NT2/D1 (cell line): ENCODE data around the gene NUTF2.

Source experiments
- SUZ12 ChIP-seq: IDR thresholded peaks from 2 replicates; pipeline ENCODE4 v1.6.1; 2011; ENCODE audit not compliant: insufficient read length, insufficient read depth; ENCODE audit errors: extremely low read depth
- YY1 ChIP-seq: IDR thresholded peaks from 2 replicates; pipeline ENCODE4 v1.6.1; 2011; ENCODE audit not compliant: insufficient read length, insufficient read depth
- ZNF274 ChIP-seq: IDR thresholded peaks from 2 replicates; pipeline ENCODE4 v1.6.1; 2011; ENCODE audit warnings: mild to moderate bottlenecking, low read depth, low read length

- TF ChIP-seq YY1 (no peak), ZNF274 (no peak), SUZ12 (no peak)
Observed at GRCh38 chr16:67842509-67843342, 4.0 kb upstream of the NUTF2 start.
